ENCODE data around the gene KRTAP2-3. TPM values are rescaled to one million over a fixed set of nuclear protein-coding genes. Genes with fewer than 3 reads are reported as not detected.
"Not testable (repeated sequence)": the region's sequence is repeated elsewhere in the genome, so short reads cannot be mapped to it uniquely, and the experiment has no call there.

The KRTAP2-3 gene
- total RNA-seq, 4 donors from 2014 or later, result not detected

GRCh38 chr17:41037853-41038350, 22.0 kb downstream of the KRTAP2-3 start:
- H3K4me1 ChIP-seq, result no peaks in the 10 kb centered on the region
- intact Hi-C loops (cut with DNase I; ENCODE audit: low total_unique reads), result no loop called here
- TF ChIP-seq, protein P1, sequence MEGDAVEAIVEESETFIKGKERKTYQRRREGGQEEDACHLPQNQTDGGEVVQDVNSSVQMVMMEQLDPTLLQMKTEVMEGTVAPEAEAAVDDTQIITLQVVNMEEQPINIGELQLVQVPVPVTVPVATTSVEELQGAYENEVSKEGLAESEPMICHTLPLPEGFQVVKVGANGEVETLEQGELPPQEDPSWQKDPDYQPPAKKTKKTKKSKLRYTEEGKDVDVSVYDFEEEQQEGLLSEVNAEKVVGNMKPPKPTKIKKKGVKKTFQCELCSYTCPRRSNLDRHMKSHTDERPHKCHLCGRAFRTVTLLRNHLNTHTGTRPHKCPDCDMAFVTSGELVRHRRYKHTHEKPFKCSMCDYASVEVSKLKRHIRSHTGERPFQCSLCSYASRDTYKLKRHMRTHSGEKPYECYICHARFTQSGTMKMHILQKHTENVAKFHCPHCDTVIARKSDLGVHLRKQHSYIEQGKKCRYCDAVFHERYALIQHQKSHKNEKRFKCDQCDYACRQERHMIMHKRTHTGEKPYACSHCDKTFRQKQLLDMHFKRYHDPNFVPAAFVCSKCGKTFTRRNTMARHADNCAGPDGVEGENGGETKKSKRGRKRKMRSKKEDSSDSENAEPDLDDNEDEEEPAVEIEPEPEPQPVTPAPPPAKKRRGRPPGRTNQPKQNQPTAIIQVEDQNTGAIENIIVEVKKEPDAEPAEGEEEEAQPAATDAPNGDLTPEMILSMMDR (IDR thresholded peaks at IDR 0.05 in 4 of 5, conservative IDR thresholded peaks at IDR 0.05 in 1 of 5), result no peak
- no peak for TF ChIP-seq POLR2A (IDR thresholded peaks at IDR 0.05)
- peaks cover 3 to 16% (median 4%) of the 10 kb centered on the region in 3 donors for H3K27me3 ChIP-seq
- no peak overlapping the region for H3K4me3 ChIP-seq
- ATAC-seq (no peak), DNase-seq (no peak)
- in situ Hi-C loops (cut with MboI; ENCODE audit: low sequenced_read_pairs in 4 of 4), result no loop called here
- no peaks in the 10 kb centered on the region for H3K36me3 ChIP-seq
- H3K9me3 ChIP-seq, result no peaks in the 10 kb centered on the region
- H3K27ac ChIP-seq, result no peak overlapping the region

DNA sequence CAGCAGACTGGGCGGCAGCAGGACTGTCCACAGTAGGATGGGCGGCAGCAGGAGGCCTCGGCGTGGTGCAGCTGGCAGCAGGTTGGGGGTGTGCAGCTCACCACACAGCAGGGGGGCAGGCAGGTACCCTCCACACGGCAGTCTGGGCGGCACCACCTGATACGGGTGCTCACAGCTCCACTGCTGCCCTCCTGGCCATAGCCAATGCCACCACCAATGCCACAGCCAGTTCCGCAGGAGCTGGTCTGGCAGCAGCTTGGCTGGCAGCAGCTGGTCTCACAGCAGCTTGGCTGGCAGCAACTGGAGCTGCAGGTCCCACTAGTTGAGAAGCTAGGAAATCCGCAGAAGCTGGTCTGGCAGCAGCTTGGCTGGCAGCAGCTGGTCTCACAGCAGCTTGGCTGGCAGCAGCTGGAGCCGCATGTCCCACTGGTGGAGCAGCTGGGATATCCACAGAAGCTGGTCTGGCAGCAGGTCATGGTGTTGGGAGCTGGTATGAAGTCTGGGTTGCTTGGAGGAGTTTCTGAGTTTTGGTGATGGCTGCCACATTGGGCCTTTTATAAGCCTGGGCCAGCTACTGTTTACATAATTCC, 25.5 kb downstream of the KRTAP2-3 start, which contains the start of gene KRTAP1-3:
Gene KRTAP1-3, minus strand, starts transcription at position 529 of the 590 bp plus-strand sequence. Its CDS starts 53 bp downstream, at position 476.
- intact Hi-C loops (cut with DNase I; ENCODE audit: low total_unique reads); ATAC-seq: not testable (repeated sequence)

DNA sequence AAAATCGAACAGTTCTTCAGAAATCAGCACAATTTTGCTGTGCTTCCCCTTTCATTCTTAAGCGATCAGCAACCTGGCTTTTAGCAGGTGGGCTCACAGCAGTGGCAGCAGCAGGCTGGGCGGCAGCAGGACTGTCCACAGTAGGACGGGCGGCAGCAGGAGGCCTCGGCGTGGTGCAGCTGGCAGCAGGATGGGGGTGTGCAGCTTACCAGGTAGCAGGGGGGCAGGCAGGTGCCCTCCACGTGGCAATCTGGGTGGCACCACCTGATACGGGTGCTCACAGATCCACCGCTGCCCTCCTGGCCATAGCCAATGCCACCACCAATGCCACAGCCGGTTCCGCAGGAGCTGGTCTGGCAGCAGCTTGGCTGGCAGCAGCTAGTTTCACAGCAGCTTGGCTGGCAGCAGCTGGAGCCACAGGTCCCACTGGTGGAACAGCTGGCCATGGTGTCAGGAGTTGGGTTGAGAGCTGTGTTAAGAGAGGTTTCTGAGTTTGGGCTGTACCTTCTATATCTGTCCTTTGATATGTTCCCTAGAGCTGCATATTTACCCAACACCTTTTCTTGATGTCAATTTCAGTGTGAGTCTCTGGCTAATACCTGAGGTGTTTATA, 30.2 kb downstream of the KRTAP2-3 start, which contains the start of gene KRTAP1-4:
Gene KRTAP1-4, minus strand, starts transcription at position 563 of the 613 bp plus-strand sequence. Its CDS starts 117 bp downstream, at position 446.
- Histone ChIP-seq H3K36me3 (no peaks in the 10 kb centered on the region), H3K9me3 (no peaks in the 10 kb centered on the region), H3K27me3 (peaks cover 15 to 30% (median 15%) of the 10 kb centered on the region in 3 donors), H3K27ac (no peak within 1 kb of the TSS), H3K4me1 (no peaks in the 10 kb centered on the region), H3K4me3 (no peak within 1 kb of the TSS)
- DNase-seq (no peak), ATAC-seq (no peak)
- in situ Hi-C loops (cut with MboI; ENCODE audit: low sequenced_read_pairs in 4 of 4) (no loop called here), intact Hi-C loops (cut with DNase I; ENCODE audit: low total_unique reads) (no loop called here)
- TF ChIP-seq, protein P1 (IDR thresholded peaks at IDR 0.05 in 4 of 5, conservative IDR thresholded peaks at IDR 0.05 in 1 of 5), result no peak
- no peak for TF ChIP-seq POLR2A (IDR thresholded peaks at IDR 0.05)

More for the DNA sequence above, 25.5 kb downstream of the KRTAP2-3 start, which contains the start of gene KRTAP1-3:
- in situ Hi-C loops (cut with MboI; ENCODE audit: low sequenced_read_pairs in 4 of 4); H3K9me3 ChIP-seq; DNase-seq; H3K27ac ChIP-seq; H3K4me1 ChIP-seq; H3K4me3 ChIP-seq; H3K36me3 ChIP-seq: not testable (repeated sequence)
- H3K27me3 ChIP-seq, result peaks cover 4 to 24% (median 9%) of the 10 kb centered on the region in 3 donors

- DNase-seq (no peak), ATAC-seq (no peak)
- intact Hi-C loops (cut with DNase I; ENCODE audit: low total_unique reads) (no loop called here), in situ Hi-C loops (cut with MboI; ENCODE audit: low sequenced_read_pairs in 4 of 4) (no loop called here)
- TF ChIP-seq, protein P1 (IDR thresholded peaks at IDR 0.05 in 4 of 5, conservative IDR thresholded peaks at IDR 0.05 in 1 of 5), result no peak
- TF ChIP-seq POLR2A (IDR thresholded peaks at IDR 0.05), result no peak
- Histone ChIP-seq H3K4me3 (no peak within 1 kb of the TSS), H3K27ac (no peak within 1 kb of the TSS), H3K27me3 (peaks cover 15 to 27% (median 15%) of the 10 kb centered on the region in 3 donors), H3K9me3 (no peaks in the 10 kb centered on the region), H3K4me1 (no peaks in the 10 kb centered on the region), H3K36me3 (no peaks in the 10 kb centered on the region)
Observed at GRCh38 chr17:41026715-41027471, 33.0 kb downstream of the KRTAP2-3 start, which contains the start of gene KRTAP1-5. Gene KRTAP1-5, minus strand, starts transcription at chr17:41027208. Its CDS starts 53 bp downstream, at chr17:41027155.
